GM10248 (cell line): ENCODE measurements around the gene ADA.

Experiments used
- CTCF ChIA-PET: fragments of 300-600 bp; sonication (Branson Sonifier 250); formaldehyde crosslinking; extraction: SDS; loops from one replicate; lab custom pipeline; 2021; ENCODE audit warnings: antibody characterized with exemption; lab: Yijun Ruan, JAX
- POLR2A ChIA-PET: fragments of 350-650 bp; sonication (Branson Sonifier 250); formaldehyde crosslinking; extraction: SDS; loops from one replicate; lab custom pipeline; 2020; ENCODE audit warnings: antibody characterized with exemption; lab: Yijun Ruan, JAX
- DNase-seq: peaks from one replicate; pipeline ENCODE4 v3.0.0; 2012; ENCODE audit errors: extremely low spot score
- TF ChIP-seq, protein P1 (sequence below): IDR thresholded peaks from 2 replicates; pipeline ENCODE4 v1.5.1; 2012; ENCODE audit warnings: mild to moderate bottlenecking, low read depth; ENCODE audit errors: extremely low read depth, missing control alignments, control extremely low read depth

The ADA gene

GRCh38 chr20:44597516-44597915 is 54.0 kb downstream of the ADA start:
- CTCF ChIA-PET, result interaction anchor here (0.9 to 6.0 kb wide), 10 partner anchors 11 to 380 kb away, joined by 3 to 65 read pairs (median 4); partner anchors contain the start of gene TTPAL
- DNase-seq, result no peak
- TF ChIP-seq, protein P1, sequence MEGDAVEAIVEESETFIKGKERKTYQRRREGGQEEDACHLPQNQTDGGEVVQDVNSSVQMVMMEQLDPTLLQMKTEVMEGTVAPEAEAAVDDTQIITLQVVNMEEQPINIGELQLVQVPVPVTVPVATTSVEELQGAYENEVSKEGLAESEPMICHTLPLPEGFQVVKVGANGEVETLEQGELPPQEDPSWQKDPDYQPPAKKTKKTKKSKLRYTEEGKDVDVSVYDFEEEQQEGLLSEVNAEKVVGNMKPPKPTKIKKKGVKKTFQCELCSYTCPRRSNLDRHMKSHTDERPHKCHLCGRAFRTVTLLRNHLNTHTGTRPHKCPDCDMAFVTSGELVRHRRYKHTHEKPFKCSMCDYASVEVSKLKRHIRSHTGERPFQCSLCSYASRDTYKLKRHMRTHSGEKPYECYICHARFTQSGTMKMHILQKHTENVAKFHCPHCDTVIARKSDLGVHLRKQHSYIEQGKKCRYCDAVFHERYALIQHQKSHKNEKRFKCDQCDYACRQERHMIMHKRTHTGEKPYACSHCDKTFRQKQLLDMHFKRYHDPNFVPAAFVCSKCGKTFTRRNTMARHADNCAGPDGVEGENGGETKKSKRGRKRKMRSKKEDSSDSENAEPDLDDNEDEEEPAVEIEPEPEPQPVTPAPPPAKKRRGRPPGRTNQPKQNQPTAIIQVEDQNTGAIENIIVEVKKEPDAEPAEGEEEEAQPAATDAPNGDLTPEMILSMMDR, result no peak
- POLR2A ChIA-PET, result no interaction called here

GRCh38 chr20:44596876-44597275 is 54.6 kb downstream of the ADA start:
- DNase-seq, result no peak
- TF ChIP-seq, protein P1, result no peak
- POLR2A ChIA-PET, result no interaction called here
- CTCF ChIA-PET, result interaction anchor here (2.3 to 6.0 kb wide), 3 partner anchors 12 to 21 kb away, joined by 7 to 65 read pairs (median 18); no protein-coding TSS in a partner anchor

DNA sequence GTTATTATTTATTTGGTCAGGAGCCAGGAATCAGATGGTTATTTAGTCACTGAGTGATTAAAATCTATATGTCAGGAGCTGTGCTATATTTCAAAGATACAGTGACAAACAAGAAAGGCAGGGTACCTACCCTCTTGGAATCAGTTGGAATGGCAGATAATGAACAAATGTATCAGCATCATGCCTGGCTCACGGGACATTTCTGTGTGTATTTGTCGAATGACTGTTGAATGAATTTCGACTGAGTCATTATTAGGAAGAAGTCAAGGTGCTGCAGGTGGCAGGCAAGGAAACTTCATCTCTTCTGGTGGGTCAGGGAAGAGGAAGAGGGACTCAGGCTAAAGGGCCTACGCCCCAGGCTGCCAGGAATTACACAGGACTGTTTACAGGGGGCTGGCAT is 55.5 kb downstream of the ADA start:
- no peak for DNase-seq
- ChIA-PET CTCF (interaction anchor here (3.2 to 4.2 kb wide), 2 partner anchors 10 to 14 kb away, joined by 14 to 36 read pairs; no protein-coding TSS in a partner anchor), POLR2A (no interaction called here)
- TF ChIP-seq, protein P1, result no peak

GRCh38 chr20:44594730-44595129 is 56.8 kb downstream of the ADA start:
- ChIA-PET CTCF (interaction anchor here (0.9 to 4.2 kb wide), 7 partner anchors 8 to 208 kb away, joined by 3 to 36 read pairs (median 9); partner anchors contain the start of gene PKIG), POLR2A (no interaction called here)
- TF ChIP-seq, protein P1, result no peak
- DNase-seq, result no peak

- ChIA-PET POLR2A (no interaction called here), CTCF (interaction anchor here (0.8 to 4.2 kb wide), 8 partner anchors 8 to 207 kb away, joined by 3 to 36 read pairs (median 8); partner anchors contain the start of gene PKIG)
- TF ChIP-seq, protein P1, result no peak
Measured at GRCh38 chr20:44593751-44594150, 57.7 kb downstream of the ADA start.

DNA sequence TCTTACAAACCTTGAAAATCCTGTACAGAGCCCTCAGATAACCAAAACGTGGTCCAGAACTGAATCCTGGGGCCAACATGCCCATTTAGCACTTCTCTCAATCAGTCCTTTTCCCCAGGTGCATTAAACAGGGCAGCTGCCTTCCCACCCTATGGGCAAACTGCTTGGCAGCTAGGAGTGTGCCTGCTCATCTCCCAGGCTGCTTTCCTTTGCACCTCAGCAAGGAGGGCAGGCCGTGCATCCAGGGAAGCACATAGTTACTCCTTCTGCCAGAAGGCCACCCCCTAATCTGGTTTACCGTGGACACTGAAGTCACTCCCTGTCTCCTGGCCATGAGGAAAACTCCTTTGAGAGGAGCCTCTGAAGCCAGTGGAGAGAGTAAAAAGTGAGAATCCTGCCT is 59.1 kb downstream of the ADA start:
- TF ChIP-seq, protein P1, result no peak
- ChIA-PET POLR2A (no interaction called here), CTCF (interaction anchor here (1.7 to 4.2 kb wide), 2 partner anchors 10 to 18 kb away, joined by 8 to 36 read pairs; no protein-coding TSS in a partner anchor)
- DNase-seq, result no peak

More at GRCh38 chr20:44593751-44594150, 57.7 kb downstream of the ADA start:
- no peak for DNase-seq
